Activated CD4-positive, alpha-beta T cell treated with anti-CD3 and anti-CD28 coated beads for 24 hours (primary cell): Measurements from ENCODE around the gene TSPAN15.
"Not testable (repeated sequence)": the region's sequence is repeated elsewhere in the genome, so short reads cannot be mapped to it uniquely, and the experiment has no call there.

Source experiments
- DNase-seq, 2 donors: peaks; one replicate each; pipeline ENCODE4 v3.0.0-alpha.2; 2020; ENCODE audit warnings: low read depth in 2 of 2

Gene TSPAN15

DNA sequence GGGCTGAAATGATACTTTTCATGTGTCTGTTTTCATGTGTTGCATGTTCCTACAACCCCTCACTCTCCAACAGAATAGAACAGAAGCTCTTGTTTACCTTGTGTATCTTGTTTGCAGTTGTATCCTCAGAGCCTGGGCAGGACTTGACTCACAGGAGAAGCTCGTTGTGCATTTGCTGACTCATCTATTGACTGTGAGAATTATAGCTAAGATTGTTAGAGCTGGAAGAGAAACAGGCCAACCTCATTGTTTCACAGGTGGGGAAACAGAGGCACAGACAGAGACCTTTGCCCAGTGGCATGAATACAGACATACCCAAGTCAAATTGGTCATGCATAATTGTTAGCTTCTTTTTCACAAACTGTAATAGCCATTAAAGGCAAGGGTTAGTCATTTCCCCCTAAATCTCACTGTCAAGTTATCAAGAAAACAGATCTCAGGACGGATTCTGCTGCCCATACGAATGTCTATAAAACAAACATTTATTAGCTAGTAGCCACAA, 4.6 kb upstream of the TSPAN15 start:
- no peak for DNase-seq

- peak; percentile 22 to 23 for DNase-seq
Observed at GRCh38 chr10:69449841-69450240, 1.4 kb upstream of the TSPAN15 start.

DNA sequence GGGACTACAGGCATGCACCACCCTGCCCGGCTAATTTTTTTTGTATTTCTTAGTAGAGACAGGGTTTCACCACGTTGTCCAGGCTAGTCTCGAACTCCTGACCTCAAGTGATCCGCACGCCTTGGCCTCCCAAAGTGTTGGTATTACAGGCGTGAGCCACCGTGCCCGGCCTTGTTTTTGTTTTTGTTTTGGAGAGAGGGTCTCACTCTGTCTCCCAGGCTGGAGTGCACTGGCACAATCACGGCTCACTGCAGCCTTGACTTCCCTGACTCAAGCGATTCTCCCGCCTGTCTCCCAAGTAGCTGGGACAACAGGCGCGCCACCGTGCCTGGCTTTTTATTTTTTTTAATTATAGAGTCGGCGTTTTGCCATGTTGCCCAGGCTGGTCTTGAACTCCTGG, 870 bp upstream of the TSPAN15 start:
- not testable (repeated sequence) for DNase-seq

GRCh38 chr10:69451784-69452251, 553 bp downstream of the TSPAN15 start:
- DNase-seq = no peak

DNA sequence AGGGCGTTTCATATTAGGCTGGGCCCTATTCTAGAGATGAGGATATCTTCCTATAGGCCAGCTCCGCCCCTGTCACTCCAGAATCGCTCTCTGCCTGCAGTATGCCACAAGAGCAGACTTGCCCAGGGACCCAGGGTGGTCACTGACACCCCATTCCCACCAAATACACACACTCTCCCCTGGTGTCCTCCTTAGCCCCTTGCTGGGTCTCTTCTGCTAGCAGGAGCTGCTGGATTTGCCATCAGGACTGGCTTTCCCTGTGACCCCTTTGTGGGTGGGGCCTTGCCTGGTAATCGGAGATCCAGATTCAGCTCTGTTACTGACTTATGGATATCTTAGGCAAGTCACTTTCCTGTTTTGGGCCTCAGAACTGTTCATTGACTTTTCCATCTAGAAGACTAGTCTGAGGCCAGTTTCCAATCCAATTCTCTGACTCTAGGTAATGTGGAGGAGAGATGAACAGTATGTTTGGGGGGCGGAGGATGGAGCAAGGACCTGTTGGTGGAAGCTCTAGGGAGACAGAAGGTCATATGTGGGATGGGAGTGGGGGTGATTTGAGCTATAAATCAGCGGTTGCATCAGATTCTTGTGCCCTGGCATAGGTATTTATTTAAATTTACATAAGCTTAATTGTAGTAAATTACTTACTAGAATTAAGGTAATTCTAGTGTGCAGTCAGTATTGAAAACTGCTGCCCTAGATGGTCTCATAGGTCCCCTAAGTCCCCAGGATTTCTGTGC, 1.6 kb downstream of the TSPAN15 start:
- no peak for DNase-seq

DNA sequence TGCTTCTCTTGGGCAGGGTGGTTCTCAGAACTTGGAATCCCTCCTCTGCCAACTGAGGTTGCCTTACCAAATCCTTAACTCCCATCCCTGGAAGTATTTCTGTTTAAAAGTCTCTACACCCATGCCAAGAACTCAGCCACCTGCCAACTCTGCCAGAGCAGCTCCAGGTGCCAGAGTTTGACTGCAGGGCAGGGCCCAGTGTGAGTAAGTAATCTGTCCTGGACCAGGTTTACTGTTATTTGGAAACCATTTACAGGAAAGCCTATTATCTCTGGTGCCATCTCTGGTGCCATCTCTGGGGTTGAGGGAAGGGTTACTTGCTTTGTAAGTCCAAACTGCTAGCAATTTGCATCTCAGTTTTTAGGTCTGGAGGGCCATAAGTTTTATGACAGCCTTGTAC, 2.5 kb downstream of the TSPAN15 start:
- no peak for DNase-seq

DNA sequence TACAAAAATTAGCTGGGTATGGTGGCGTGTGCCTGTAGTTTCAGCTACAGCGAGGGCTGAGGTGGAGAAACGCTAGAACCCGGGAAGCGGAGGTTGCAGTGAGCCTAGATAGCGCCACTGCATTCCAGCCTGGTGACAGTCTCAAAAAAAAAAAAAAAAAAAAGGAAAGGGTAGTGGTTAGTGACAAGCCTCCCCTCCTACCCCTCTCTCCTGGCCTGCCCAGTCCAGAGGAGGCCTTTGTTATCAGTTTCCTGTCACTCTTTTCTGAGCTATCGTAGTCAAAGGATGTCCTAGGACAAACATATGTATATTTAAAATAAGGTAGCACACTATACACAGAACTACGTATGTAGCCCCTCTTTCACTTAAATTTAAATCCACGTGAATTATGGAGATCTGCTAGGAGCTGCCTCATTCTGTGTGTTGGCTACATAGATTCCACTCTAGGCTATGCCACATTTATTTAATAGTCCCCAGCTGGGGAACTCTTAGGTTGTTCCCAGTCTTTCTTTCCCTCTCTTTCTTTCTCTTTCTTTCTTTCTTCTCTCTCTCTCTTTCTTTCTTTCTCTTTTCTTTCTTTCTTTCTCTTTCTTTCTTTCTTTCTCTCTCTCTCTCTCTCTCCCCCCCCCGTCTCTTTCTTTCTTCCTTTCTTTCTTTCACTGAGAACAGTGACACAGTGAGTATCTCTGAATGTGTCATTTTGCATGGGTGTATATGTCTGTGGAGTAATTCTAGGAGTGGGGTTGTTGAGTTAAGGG, 3.9 kb downstream of the TSPAN15 start:
- no peak for DNase-seq

DNA sequence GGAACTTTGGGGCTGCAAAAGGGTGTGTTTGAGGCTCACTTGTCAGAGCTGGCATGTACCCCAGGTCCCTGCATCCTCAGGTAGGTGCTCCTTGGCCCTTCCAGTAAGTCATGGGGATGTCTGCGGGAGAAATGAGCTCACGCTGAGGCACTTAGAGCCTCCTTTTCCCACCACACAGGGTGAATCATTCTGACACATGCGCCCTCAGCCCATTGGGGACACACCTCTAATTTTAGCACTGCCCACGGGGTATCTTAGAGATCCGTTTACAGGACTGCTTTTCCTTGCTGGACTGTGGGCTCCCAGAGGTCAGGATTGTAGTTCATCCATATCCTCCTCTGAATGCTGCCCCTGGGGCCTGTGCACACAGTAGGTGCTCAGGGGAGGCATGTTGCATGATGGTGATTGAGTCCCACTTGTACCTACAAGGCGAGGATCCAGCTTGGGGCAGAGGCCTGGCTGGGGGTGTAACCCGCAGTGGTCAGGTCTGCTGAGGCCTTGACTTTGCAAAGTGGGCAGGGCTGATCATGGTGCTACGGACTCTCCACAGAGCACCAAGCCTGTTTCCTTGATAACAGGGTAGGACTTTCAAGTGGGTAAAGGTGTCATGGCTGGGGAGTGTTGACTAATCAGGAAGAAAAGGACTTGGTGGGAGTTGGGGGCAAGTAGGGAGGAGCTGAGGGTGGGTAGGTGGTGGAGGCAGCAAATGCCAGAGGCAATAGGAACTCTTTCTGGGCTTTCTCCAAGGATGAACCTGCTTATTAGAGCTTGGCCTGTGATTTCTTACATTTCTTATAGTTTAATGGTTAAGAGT, 5.8 kb downstream of the TSPAN15 start:
- no peak for DNase-seq

GRCh38 chr10:69457771-69458237, 6.5 kb downstream of the TSPAN15 start:
- no peak for DNase-seq

- DNase-seq = no peak
Observed at GRCh38 chr10:69458430-69459100, 7.3 kb downstream of the TSPAN15 start.

DNA sequence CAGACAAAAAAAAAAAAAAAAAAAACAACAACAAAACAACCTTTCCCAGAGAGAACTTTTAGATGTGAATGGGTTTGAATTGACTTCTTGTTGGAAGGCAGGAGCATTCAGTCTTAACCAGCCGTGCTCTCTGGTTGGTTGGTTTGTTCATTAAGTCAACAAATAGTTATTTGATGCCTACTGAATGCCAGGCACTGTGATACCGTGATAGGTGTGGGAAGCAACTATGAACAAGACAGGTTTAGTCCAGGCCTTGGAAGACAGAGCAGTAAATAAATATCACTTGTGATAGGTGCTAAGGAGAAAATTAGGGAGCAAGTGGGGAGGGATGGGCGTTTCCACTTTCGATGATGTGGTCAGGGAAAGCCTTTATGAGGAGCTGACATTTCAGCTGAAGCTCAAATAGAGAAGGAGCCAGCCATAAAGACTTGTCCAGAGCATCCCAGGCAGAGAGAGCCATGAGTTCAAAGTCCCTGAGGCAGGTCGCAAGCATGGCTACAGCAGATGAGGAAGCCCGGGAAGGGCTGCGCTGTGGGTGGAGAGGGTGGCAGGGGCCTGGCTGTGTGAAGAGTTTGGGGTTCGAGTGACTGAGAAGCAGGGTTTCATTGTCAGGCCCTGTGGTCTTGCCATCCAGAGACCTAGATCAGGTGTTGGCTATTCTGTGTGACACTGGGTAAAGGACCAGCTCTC, 8.0 kb downstream of the TSPAN15 start:
- DNase-seq = no peak

- DNase-seq = no peak
Observed at GRCh38 chr10:69459893-69460575, 8.8 kb downstream of the TSPAN15 start.

DNA sequence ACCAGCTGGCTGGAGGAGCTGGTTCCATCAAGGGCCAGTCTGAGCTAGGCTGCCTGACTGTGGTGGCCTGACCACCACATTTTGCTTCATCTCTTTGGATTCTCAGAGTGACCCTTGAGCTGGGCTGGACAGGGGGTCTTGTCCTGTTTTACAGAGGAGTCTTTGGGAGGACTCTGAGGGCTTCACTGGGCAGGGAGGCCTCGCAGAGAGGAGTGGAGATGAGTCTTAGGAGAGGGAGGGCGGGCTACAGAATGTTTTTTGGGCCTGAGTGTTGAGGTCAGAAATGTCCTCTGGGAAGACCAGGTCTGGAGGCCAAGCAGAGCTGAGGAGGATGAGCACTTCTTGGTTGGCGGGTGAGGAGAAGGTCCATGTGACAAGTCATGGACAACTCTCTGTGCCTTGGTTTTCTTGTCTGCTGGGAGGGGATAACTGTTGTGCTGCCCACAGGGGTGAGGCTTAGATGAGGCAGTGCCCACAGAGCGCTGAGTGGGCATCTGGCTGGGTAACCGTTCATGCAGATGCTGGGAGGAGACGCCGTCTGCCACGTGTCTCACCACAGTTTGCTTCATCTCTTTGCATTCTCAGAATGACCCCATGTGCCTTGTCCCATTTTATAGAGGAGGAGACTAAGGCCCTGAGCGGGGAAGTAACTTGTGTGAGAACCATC, 9.4 kb downstream of the TSPAN15 start:
- DNase-seq = no peak

- no peak for DNase-seq
Observed at GRCh38 chr10:69461243-69462025, 10.2 kb downstream of the TSPAN15 start.

DNA sequence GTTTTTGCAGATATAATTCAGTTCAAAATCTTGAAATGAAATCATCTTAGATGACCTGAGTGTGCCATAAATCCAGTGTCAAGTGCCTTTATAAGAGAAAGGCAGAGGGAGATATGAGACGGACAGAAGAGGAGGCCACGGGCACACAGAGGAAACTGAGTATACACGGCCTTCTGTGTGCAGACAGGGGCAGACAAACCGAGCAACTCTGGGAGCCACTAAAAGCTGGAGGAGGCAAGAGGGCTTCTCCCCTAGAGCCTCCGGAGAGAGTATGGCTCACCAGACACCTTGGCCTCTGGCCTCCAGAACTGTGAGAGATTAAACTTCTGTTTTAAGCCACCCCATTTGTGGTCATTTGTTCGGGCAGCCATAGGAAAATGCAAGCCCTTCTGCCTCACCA, 12.6 kb downstream of the TSPAN15 start:
- no peak for DNase-seq

DNA sequence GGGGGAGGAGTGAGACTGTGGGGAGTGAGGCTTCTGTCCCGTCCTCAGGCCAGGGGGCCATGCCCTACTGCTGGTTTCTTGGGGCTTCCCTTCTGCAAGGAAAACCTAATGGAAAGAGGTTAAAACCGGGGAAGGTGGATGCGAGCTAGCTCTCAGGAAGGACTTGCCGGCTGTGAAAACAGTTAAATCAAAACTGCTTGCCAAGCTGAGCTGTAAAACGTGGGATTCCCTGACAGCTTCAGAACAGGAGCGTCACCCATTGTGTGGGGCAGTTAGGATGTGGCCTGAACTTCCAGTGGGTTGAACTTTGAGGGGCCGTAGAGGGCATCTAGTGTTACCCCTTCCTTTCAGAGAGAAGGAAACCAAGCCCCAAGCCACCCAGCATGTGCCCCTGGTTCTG, 13.1 kb downstream of the TSPAN15 start:
- no peak for DNase-seq

GRCh38 chr10:69464801-69465401, 13.6 kb downstream of the TSPAN15 start:
- DNase-seq = no peak

DNA sequence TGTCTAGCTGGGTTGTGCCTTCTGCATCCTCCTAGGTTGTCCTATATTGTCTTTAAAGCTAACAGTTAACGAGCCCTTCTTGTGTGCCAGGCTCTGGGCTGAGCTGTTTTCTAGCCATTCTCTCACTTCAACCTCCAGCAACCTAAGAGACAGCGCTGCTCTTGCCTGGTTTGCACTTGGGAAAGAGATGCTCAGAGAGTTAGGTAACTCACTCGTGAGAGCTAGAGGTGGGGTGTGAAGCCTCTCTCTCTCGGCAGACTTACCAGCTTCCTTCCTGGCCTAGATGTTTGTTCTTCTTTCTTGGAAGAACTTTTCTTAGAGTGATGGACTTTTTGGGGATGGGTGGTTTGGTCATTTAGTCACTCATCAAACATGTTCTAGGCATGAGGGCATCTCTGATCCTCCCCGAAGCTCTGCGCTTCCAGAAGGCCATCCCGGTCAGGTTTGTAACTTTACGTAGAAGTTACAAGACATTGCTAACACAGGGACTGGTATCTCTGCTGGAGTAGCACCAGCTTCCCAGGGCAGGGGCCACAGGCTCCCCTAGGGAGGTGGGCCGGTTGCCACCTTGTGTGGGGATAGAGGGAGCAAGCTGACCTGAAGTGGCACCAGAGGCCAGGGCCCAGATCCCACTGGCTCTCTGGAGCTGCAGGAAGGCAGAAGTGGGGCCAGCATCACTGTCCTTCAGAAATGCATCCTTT, 14.3 kb downstream of the TSPAN15 start:
- DNase-seq = no peak
